PC-3 (cell line): ENCODE data around the gene CAMTA1. TPM values are rescaled to one million over a fixed set of nuclear protein-coding genes. Genes with fewer than 3 reads are reported as not detected.
"Not testable (repeated sequence)": the region's sequence is repeated elsewhere in the genome, so short reads cannot be mapped to it uniquely, and the experiment has no call there.

Experiments used
- ATAC-seq: fragments of 200-7000 bp; cut with Tn5 transposase; 2 replicates; pipeline ENCODE4 v1.9.1; 2020; ENCODE audit warnings: mild to moderate bottlenecking, moderate library complexity
- BruUV-seq: library from RNA; stranded (reverse); fragments of 400-500 nt; replicated peaks from 2 replicates; lab custom pipeline; 2021; lab: Mats Ljungman, UMichigan
- CTCF ChIA-PET: fragments of 300-600 bp; sonication (Branson Sonifier 250); formaldehyde crosslinking; loops from one replicate; lab custom pipeline; 2022; ENCODE audit warnings: antibody characterized with exemption; lab: Charles Lee
- POLR2A ChIA-PET: fragments of 300-600 bp; sonication (Branson Sonifier 250); formaldehyde crosslinking; loops from one replicate; lab custom pipeline; 2022; ENCODE audit warnings: antibody characterized with exemption; ENCODE audit not compliant: unreplicated experiment; lab: Charles Lee
- DNase-seq: peaks from one replicate; pipeline ENCODE4 v3.0.0-alpha.2; 2015
- H2AFZ ChIP-seq: fragments of 300-600 bp; sonication (generic); 2 replicates; pipeline ENCODE4 v1.6.0; 2016; ENCODE audit warnings: antibody characterized with exemption, low read length
- H3F3A ChIP-seq: fragments of 300-600 bp; sonication (generic); one replicate; pipeline ENCODE4 v1.6.0; 2017; ENCODE audit warnings: antibody characterized with exemption, low read length, control low read depth, mild to moderate bottlenecking; ENCODE audit not compliant: unreplicated experiment
- H3K27ac ChIP-seq: fragments of 300-600 bp; sonication (generic); 2 replicates; pipeline ENCODE4 v1.5.1; 2016; ENCODE audit warnings: mild to moderate bottlenecking, low read length
- H3K27me3 ChIP-seq: fragments of 300-600 bp; sonication (generic); 2 replicates; pipeline ENCODE4 v1.6.1; 2016; ENCODE audit warnings: low read length, mixed read lengths
- H3K36me3 ChIP-seq: fragments of 300-600 bp; sonication (generic); 2 replicates; pipeline ENCODE4 v1.6.1; 2016; ENCODE audit warnings: low read depth, mixed run types, low read length, mixed read lengths
- H3K4me1 ChIP-seq: fragments of 300-600 bp; sonication (generic); 2 replicates; pipeline ENCODE4 v1.5.1; 2016; ENCODE audit warnings: low read length; ENCODE audit not compliant: insufficient read depth
- H3K4me2 ChIP-seq: fragments of 300-600 bp; sonication (generic); 2 replicates; pipeline ENCODE4 v1.6.0; 2016; ENCODE audit warnings: low read length
- H3K4me3 ChIP-seq: fragments of 300-600 bp; sonication (generic); 2 replicates; pipeline ENCODE4 v1.5.1; 2016; ENCODE audit warnings: mild to moderate bottlenecking, low read length, mixed read lengths
- H3K79me2 ChIP-seq: fragments of 300-600 bp; sonication (generic); 2 replicates; pipeline ENCODE4 v1.6.1; 2017; ENCODE audit warnings: low read length, mixed read lengths
- H3K9ac ChIP-seq: fragments of 300-600 bp; sonication (generic); 2 replicates; pipeline ENCODE4 v1.6.0; 2016; ENCODE audit warnings: mild to moderate bottlenecking, low read length
- H3K9me2 ChIP-seq: fragments of 300-600 bp; sonication (generic); replicated peaks from 2 replicates; pipeline ENCODE4 v1.6.1; 2016; ENCODE audit warnings: mixed run types, low read length, mixed read lengths
- H3K9me3 ChIP-seq: fragments of 300-600 bp; sonication (generic); 2 replicates; pipeline ENCODE4 v1.6.1; 2016; ENCODE audit warnings: low read length, mixed read lengths
- H4K20me1 ChIP-seq: fragments of 300-600 bp; sonication (generic); 2 replicates; pipeline ENCODE4 v1.6.1; 2016; ENCODE audit warnings: low read length, mixed read lengths
- CTCF ChIP-seq: fragments of 300-600 bp; sonication (generic); conservative IDR thresholded peaks from 2 replicates; pipeline ENCODE4 v1.5.1; 2017; ENCODE audit warnings: antibody characterized with exemption, low read depth, mild to moderate bottlenecking, low read length
- EZH2 ChIP-seq: fragments of 300-600 bp; sonication (generic); IDR thresholded peaks from one replicate; pipeline ENCODE4 v1.6.1; 2017; ENCODE audit warnings: antibody characterized with exemption, mild to moderate bottlenecking, low read length; ENCODE audit not compliant: unreplicated experiment
- EZH2phosphoT487 ChIP-seq: fragments of 300-600 bp; sonication (generic); IDR thresholded peaks from 2 replicates; pipeline ENCODE4 v1.6.1; 2018; ENCODE audit warnings: mild to moderate bottlenecking, antibody characterized with exemption, low read length, borderline replicate concordance
- intact Hi-C: fragments of 100-400 bp; cut with micrococcal nuclease; formaldehyde crosslinking; loops from 2 replicates; pipeline ENCODE4 v1.9.0; 2023
- total RNA-seq: library from RNA; depleted of rRNA; stranded (reverse); fragments of >200 nt; gene quantifications from 2 replicates; pipeline ENCODE4 v1.2.3, GENCODE V29; 2014

Gene CAMTA1
- total RNA-seq, 1 experiment from 2014 or later: 40.8 TPM

GRCh38 chr1:6918186-6918924 lies 133.1 kb downstream of the CAMTA1 start:
- Histone ChIP-seq H3K36me3 (no peaks in the 10 kb centered on the region), H2AFZ (no peak overlapping the region), H3K9me3 (no peaks in the 10 kb centered on the region), H3K27me3 (peaks cover 26% of the 10 kb centered on the region), H3K9me2 (no peaks in the 10 kb centered on the region), H3F3A (no peaks in the 10 kb centered on the region), H4K20me1 (no peaks in the 10 kb centered on the region), H3K79me2 (no peaks in the 10 kb centered on the region), H3K9ac (no peak overlapping the region), H3K27ac (no peak overlapping the region), H3K4me3 (no peak overlapping the region), H3K4me1 (no peaks in the 10 kb centered on the region), H3K4me2 (no peak overlapping the region)
- POLR2A ChIA-PET: no interaction called here
- intact Hi-C loops: no loop called here
- CTCF ChIA-PET: no interaction called here
- TF ChIP-seq EZH2: no peak
- no peak for TF ChIP-seq CTCF
- TF ChIP-seq EZH2phosphoT487: no peak
- ATAC-seq (no peak), DNase-seq (no peak)
- no TSS peak for BruUV-seq

- no peak overlapping the region for H3K9ac ChIP-seq
- no peaks in the 10 kb centered on the region for H3K36me3 ChIP-seq
- ATAC-seq (no peak), DNase-seq (no peak)
- H3K27ac ChIP-seq: no peak overlapping the region
- peaks cover 28% of the 10 kb centered on the region; the same call in 1 of the 2 replicates for H3K27me3 ChIP-seq
- no peaks in the 10 kb centered on the region for H3K4me1 ChIP-seq
- no peak overlapping the region for H3K4me2 ChIP-seq
- no peak overlapping the region for H3K4me3 ChIP-seq
- no peaks in the 10 kb centered on the region for H3K9me3 ChIP-seq
- H3K79me2 ChIP-seq: no peaks in the 10 kb centered on the region
- CTCF ChIA-PET: no interaction called here
- H3K9me2 ChIP-seq: no peaks in the 10 kb centered on the region
- TF ChIP-seq EZH2 (no peak), CTCF (no peak), EZH2phosphoT487 (no peak)
- H2AFZ ChIP-seq: no peak overlapping the region
- POLR2A ChIA-PET: no interaction called here
- intact Hi-C loops: no loop called here
- H4K20me1 ChIP-seq: no peaks in the 10 kb centered on the region
- BruUV-seq: no TSS peak
- no peaks in the 10 kb centered on the region for H3F3A ChIP-seq
These were observed 133.8 kb downstream of the CAMTA1 start for GRCh38 chr1:6918925-6919511.

DNA sequence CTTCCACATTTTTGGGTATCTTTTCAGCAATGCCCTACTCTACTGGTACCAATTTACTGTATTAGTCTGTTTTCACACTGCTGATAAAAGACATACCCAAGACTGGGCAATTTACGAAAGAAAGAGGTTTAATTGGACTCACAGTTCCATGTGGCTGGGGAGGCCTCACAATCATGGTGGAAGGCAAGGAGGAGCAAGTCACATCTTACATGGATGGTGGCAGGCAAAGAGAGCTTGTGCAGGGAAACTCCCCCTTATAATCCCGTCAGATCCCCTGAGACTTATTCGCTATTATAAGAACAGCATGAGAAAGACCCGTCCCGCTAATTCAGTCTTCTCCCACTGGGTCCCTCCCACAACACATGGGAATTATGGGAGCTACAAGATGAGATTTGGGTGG lies 136.3 kb downstream of the CAMTA1 start:
- H2AFZ ChIP-seq, H4K20me1 ChIP-seq, H3F3A ChIP-seq, H3K4me2 ChIP-seq, CTCF ChIA-PET, ATAC-seq, H3K9me2 ChIP-seq, H3K9ac ChIP-seq, intact Hi-C loops, H3K9me3 ChIP-seq, H3K4me1 ChIP-seq, H3K4me3 ChIP-seq, BruUV-seq, H3K79me2 ChIP-seq, H3K27ac ChIP-seq, H3K36me3 ChIP-seq, DNase-seq, POLR2A ChIA-PET: not testable (repeated sequence)
- H3K27me3 ChIP-seq: peaks cover 32% of the 10 kb centered on the region; the same call in 1 of the 2 replicates
